ENCODE data around the gene SMIM5. TPM values are rescaled to one million over a fixed set of nuclear protein-coding genes. Genes with fewer than 3 reads are reported as not detected.
A peak's percentile ranks its signal among the peaks of the same experiment; 100 is the strongest.

Gene SMIM5
- total and polyA plus RNA-seq, 2 of the 13 experiments (the other 11 are each of a cell fraction or from before 2014, with no cell fraction given): not detected

- TF ChIP-seq ZNF737 (CRISPR knock-in tag; IDR thresholded peaks at IDR 0.05; ENCODE audit: borderline replicate concordance) (peak; percentile 77; the same call in 1 of the 2 replicates), FOXP1 (IDR thresholded peaks at IDR 0.05) (no peak), FOXP1 (CRISPR knock-in tag; IDR thresholded peaks at IDR 0.05) (no peak), TOPORS (CRISPR knock-in tag; IDR thresholded peaks at IDR 0.05) (no peak), SAP130 (CRISPR knock-in tag; IDR thresholded peaks at IDR 0.05; ENCODE audit: low read depth) (peak; percentile 98), ZNF33B (CRISPR knock-in tag; IDR thresholded peaks at IDR 0.05) (no peak), TFE3 (CRISPR knock-in tag; IDR thresholded peaks at IDR 0.05) (no peak; the same call in 1 of the 2 replicates), ZNF788 (CRISPR knock-in tag; IDR thresholded peaks at IDR 0.05; ENCODE audit: borderline replicate concordance) (peak; percentile 45; the same call in 1 of the 2 replicates), HMGXB4 (CRISPR knock-in tag; IDR thresholded peaks at IDR 0.05; ENCODE audit: borderline replicate concordance in 1 of 2, low read depth in 1 of 2) (peak in 1 of 2 experiments; percentile 79; a peak in 3 of 4 replicates), ZFX (CRISPR knock-in tag; IDR thresholded peaks at IDR 0.05; ENCODE audit: low read depth) (peak; percentile 65), HINFP (CRISPR knock-in tag; IDR thresholded peaks at IDR 0.05; ENCODE audit: low read depth) (peak; percentile 62; the same call in 1 of the 2 replicates), MNT (IDR thresholded peaks at IDR 0.05) (peak; percentile 62), ZNF770 (CRISPR knock-in tag; IDR thresholded peaks at IDR 0.05) (no peak), FOXA1 (IDR thresholded peaks at IDR 0.05) (no peak), FOXA1 (CRISPR knock-in tag; IDR thresholded peaks at IDR 0.05) (no peak), PRDM4 (CRISPR knock-in tag; IDR thresholded peaks at IDR 0.05; ENCODE audit: borderline replicate concordance) (no peak), SIN3B (IDR thresholded peaks at IDR 0.05; ENCODE audit: low read length) (peak; percentile 99)
Observed at GRCh38 chr17:75666959-75667790, 33.9 kb downstream of the SMIM5 start, which contains the start of the genes RECQL5 and SAP30BP (continued).

Measured in HepG2 (cell line).